WERI-Rb-1 (cell line): ENCODE results near the gene LPP.

Experiments used
- DNase-seq: peaks from one replicate; pipeline ENCODE4 v3.0.0-alpha.2; 2020
- H3K27ac ChIP-seq: fragments of 250-450 bp; sonication (Bioruptor Pico); 2 replicates; pipeline ENCODE4 v1.5.1; 2020; ENCODE audit warnings: mild to moderate bottlenecking, moderate library complexity
- H3K27me3 ChIP-seq: fragments of 250-450 bp; sonication (Bioruptor Pico); 2 replicates; pipeline ENCODE4 v1.5.1; 2021; ENCODE audit warnings: mild to moderate bottlenecking, low read depth, moderate library complexity; ENCODE audit not compliant: insufficient read depth, severe bottlenecking
- H3K36me3 ChIP-seq: fragments of 250-450 bp; sonication (Bioruptor Pico); 2 replicates; pipeline ENCODE4 v1.5.1; 2020; ENCODE audit warnings: mild to moderate bottlenecking, moderate library complexity
- H3K4me3 ChIP-seq: 2 replicates; pipeline ENCODE4 v1.5.1; 2011; ENCODE audit warnings: low read depth, mild to moderate bottlenecking, control low read depth, low read length
- H3K9me3 ChIP-seq: fragments of 250-450 bp; sonication (Bioruptor Pico); 2 replicates; pipeline ENCODE4 v1.5.1; 2021; ENCODE audit warnings: mild to moderate bottlenecking, moderate library complexity; ENCODE audit not compliant: severe bottlenecking
- CTCF ChIP-seq: IDR thresholded peaks from 2 replicates; pipeline ENCODE4 v1.5.1; 2011; ENCODE audit warnings: low read depth, mild to moderate bottlenecking, control low read depth, inconsistent platforms, low read length

The LPP gene

GRCh38 chr3:188661806-188662205 is 507.8 kb downstream of the LPP start:
- no peaks in the 10 kb centered on the region for H3K27me3 ChIP-seq
- H3K36me3 ChIP-seq: no peaks in the 10 kb centered on the region
- no peak for DNase-seq
- no peak for TF ChIP-seq CTCF
- H3K9me3 ChIP-seq: no peaks in the 10 kb centered on the region
- H3K4me3 ChIP-seq: no peak overlapping the region
- no peak overlapping the region for H3K27ac ChIP-seq

GRCh38 chr3:188662214-188662613 is 508.3 kb downstream of the LPP start:
- Histone ChIP-seq H3K4me3 (no peak overlapping the region), H3K27me3 (no peaks in the 10 kb centered on the region), H3K27ac (no peak overlapping the region), H3K9me3 (no peaks in the 10 kb centered on the region), H3K36me3 (no peaks in the 10 kb centered on the region)
- DNase-seq: no peak
- no peak for TF ChIP-seq CTCF

- Histone ChIP-seq H3K4me3 (no peak overlapping the region), H3K27me3 (no peaks in the 10 kb centered on the region), H3K36me3 (no peaks in the 10 kb centered on the region), H3K27ac (no peak overlapping the region), H3K9me3 (no peaks in the 10 kb centered on the region)
- no peak for TF ChIP-seq CTCF
- DNase-seq: no peak
Measured at GRCh38 chr3:188662795-188663194, 508.8 kb downstream of the LPP start.

- H3K9me3 ChIP-seq: no peaks in the 10 kb centered on the region
- no peaks in the 10 kb centered on the region for H3K36me3 ChIP-seq
- H3K27me3 ChIP-seq: no peaks in the 10 kb centered on the region
- H3K27ac ChIP-seq: no peak overlapping the region
- TF ChIP-seq CTCF: no peak
- H3K4me3 ChIP-seq: no peak overlapping the region
- peak; percentile 6 for DNase-seq
Measured at GRCh38 chr3:188663839-188664238, 509.9 kb downstream of the LPP start.

GRCh38 chr3:188664795-188665194 is 510.8 kb downstream of the LPP start:
- DNase-seq: peak; percentile 17
- no peak overlapping the region for H3K27ac ChIP-seq
- no peaks in the 10 kb centered on the region for H3K36me3 ChIP-seq
- no peak overlapping the region for H3K4me3 ChIP-seq
- peak; percentile 43 for TF ChIP-seq CTCF
- H3K9me3 ChIP-seq: no peaks in the 10 kb centered on the region
- H3K27me3 ChIP-seq: no peaks in the 10 kb centered on the region

- Histone ChIP-seq H3K9me3 (no peaks in the 10 kb centered on the region), H3K4me3 (no peak overlapping the region), H3K27me3 (no peaks in the 10 kb centered on the region), H3K27ac (no peak overlapping the region), H3K36me3 (no peaks in the 10 kb centered on the region)
- no peak for DNase-seq
- no peak for TF ChIP-seq CTCF
Measured at GRCh38 chr3:188667926-188668325, 514.0 kb downstream of the LPP start.
